ENCODE results near the gene MYL7. TPM values are rescaled to one million over a fixed set of nuclear protein-coding genes. Genes with fewer than 3 reads are reported as not detected.

The MYL7 gene
- total and polyA plus RNA-seq, 2 of the 13 experiments (the other 11 are each of a cell fraction or from before 2014, with no cell fraction given), result 1.8 TPM; not detected in 1

- ChIA-PET CTCF (ENCODE audit: low intra/inter-chr PET ratio, low total read pairs) (no interaction called here), POLR2A (no interaction called here)
- H3K4me3 ChIP-seq (replicated peaks in 1 of 3; ENCODE audit: insufficient read depth in 1 of 3, low read depth in 2 of 3, low read length in 3 of 3), result no peak overlapping the region
- WGBS (ENCODE audit: low lambda C conversion rate), result 54% methylated on average over 13 of the region's 28 CpGs
- BruUV-seq (replicated peaks), result no TSS peak
- H4K20me1 ChIP-seq (ENCODE audit: insufficient read depth, low read length), result no peaks in the 10 kb centered on the region
- in situ Hi-C loops (cut with HindIII; ENCODE audit: extremely low pct_ligation_motif_present, low pct_unique_long_range_greater_than_20kb), result no loop called here
- ATAC-seq (no peak), FAIRE-seq (no peak), DNase-seq (ENCODE audit: low spot score) (no peak)
- H3K9me3 ChIP-seq (ENCODE audit: low read length), result no peaks in the 10 kb centered on the region
- H3K27ac ChIP-seq (ENCODE audit: extremely low read length, insufficient read depth, low read length), result no peak overlapping the region
- H2AFZ ChIP-seq (ENCODE audit: low read length), result no peak overlapping the region
- no peak overlapping the region for H3K9ac ChIP-seq (ENCODE audit: insufficient read depth, low read depth, low read length)
- H3K36me3 ChIP-seq (replicated peaks in 1 of 2; ENCODE audit: control insufficient read depth in 1 of 2, insufficient read depth in 2 of 2, low read length in 2 of 2), result no peaks in the 10 kb centered on the region
- no peaks in the 10 kb centered on the region for H3K79me2 ChIP-seq (ENCODE audit: insufficient read depth, low read length)
- TF ChIP-seq CEBPB (IDR thresholded peaks at IDR 0.05; ENCODE audit: borderline replicate concordance, low read depth, low read length) (peak; percentile 17; the same call in 1 of the 2 replicates), FOXO1 (CRISPR knock-in tag; IDR thresholded peaks at IDR 0.05) (no peak)
- peaks cover 10 to 46% of the 10 kb centered on the region in 2 experiments; a peak in 4 of 5 replicates for H3K27me3 ChIP-seq (ENCODE audit: control insufficient read depth in 1 of 2, insufficient read depth in 2 of 2, low read length in 2 of 2)
- no peak overlapping the region for H3K4me2 ChIP-seq (ENCODE audit: low read depth, low read length)
- intact Hi-C loops (cut with micrococcal nuclease; ENCODE audit: unreplicated experiment), result no loop called here
- H3K4me1 ChIP-seq (ENCODE audit: insufficient read depth, low read length), result peaks cover 30% of the 10 kb centered on the region
These were observed 36.0 kb downstream of the MYL7 start for GRCh38 chr7:44104860-44105771.

DNA sequence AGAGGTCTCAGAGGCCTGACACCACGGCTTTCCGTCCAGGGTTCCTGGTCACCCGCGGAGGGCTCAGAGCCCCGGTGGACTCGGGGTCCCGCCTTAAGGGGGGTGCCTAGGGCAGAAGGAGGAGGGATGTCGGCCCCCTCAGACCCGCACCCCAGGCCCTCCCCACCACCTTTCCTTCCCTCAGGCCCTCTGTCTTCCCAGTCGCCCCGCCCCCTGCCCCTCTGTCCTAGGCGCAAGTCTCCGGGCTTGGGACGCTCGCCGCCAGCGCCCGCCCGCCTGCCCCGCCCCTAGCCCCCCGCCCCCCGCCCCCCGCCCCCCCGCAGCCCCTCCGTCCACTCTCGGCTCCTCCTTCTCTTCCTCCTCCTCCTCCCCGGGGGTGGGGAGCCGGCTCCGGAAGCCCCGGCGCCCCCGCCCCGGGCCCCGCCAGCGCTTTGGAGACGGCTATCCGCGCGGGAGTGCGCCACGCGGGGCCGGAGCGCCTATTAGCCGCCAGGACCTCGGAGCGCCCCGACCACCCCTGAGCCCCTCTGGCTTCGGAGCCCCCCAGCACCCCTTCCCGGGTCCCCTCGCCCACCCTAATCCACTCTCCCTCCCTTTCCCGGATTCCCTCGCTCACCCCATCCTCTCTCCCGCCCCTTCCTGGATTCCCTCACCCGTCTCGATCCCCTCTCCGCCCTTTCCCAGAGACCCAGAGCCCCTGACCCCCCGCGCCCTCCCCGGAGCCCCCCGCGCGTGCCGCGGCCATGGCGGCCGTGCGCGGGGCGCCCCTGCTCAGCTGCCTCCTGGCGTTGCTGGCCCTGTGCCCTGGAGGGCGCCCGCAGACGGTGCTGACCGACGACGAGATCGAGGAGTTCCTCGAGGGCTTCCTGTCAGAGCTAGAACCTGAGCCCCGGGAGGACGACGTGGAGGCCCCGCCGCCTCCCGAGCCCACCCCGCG, 36.9 kb downstream of the MYL7 start, which contains the start of gene AEBP1:
Gene AEBP1 (plus strand): TSS at position 423 of the 937 bp plus-strand sequence. CDS start 321 bp downstream, at position 744.
- CTCF ChIA-PET (ENCODE audit: low intra/inter-chr PET ratio, low total read pairs), result no interaction called here
- intact Hi-C loops (cut with micrococcal nuclease; ENCODE audit: unreplicated experiment), result no loop called here
- Histone ChIP-seq H3K27me3 (ENCODE audit: control insufficient read depth in 1 of 2, insufficient read depth in 2 of 2, low read length in 2 of 2) (peaks cover 10 to 45% of the 10 kb centered on the region in 2 experiments; a peak in 4 of 5 replicates), H4K20me1 (ENCODE audit: insufficient read depth, low read length) (no peaks in the 10 kb centered on the region), H2AFZ (ENCODE audit: low read length) (no peak within 1 kb of the TSS), H3K27ac (ENCODE audit: extremely low read length, insufficient read depth, low read length) (no peak within 1 kb of the TSS), H3K79me2 (ENCODE audit: insufficient read depth, low read length) (no peaks in the 10 kb centered on the region), H3K4me2 (ENCODE audit: low read depth, low read length) (no peak within 1 kb of the TSS), H3K36me3 (replicated peaks in 1 of 2; ENCODE audit: control insufficient read depth in 1 of 2, insufficient read depth in 2 of 2, low read length in 2 of 2) (no peaks in the 10 kb centered on the region), H3K9ac (ENCODE audit: insufficient read depth, low read depth, low read length) (no peak within 1 kb of the TSS), H3K4me1 (ENCODE audit: insufficient read depth, low read length) (peaks cover 39% of the 10 kb centered on the region), H3K9me3 (ENCODE audit: low read length) (no peaks in the 10 kb centered on the region), H3K4me3 (replicated peaks in 1 of 3; ENCODE audit: insufficient read depth in 1 of 3, low read depth in 2 of 3, low read length in 3 of 3) (no peak within 1 kb of the TSS)
- FAIRE-seq, result no peak
- DNase-seq (ENCODE audit: low spot score), result no peak
- no TSS peak for BruUV-seq (replicated peaks)
- in situ Hi-C loops (cut with HindIII; ENCODE audit: extremely low pct_ligation_motif_present, low pct_unique_long_range_greater_than_20kb), result no loop called here
- POLR2A ChIA-PET, result no interaction called here
- no peak for ATAC-seq
- 64% methylated on average over 72 of the region's 87 CpGs for WGBS (ENCODE audit: low lambda C conversion rate)
- TF ChIP-seq HCFC1 (IDR thresholded peaks at IDR 0.05; ENCODE audit: low read depth, low read length) (no peak), RFX3 (CRISPR knock-in tag; IDR thresholded peaks at IDR 0.05) (no peak), PHB2 (IDR thresholded peaks at IDR 0.05; ENCODE audit: partially characterized antibody) (no peak), SETDB1 (CRISPR knock-in tag; IDR thresholded peaks at IDR 0.05; ENCODE audit: borderline replicate concordance) (no peak), KAT7 (CRISPR knock-in tag; IDR thresholded peaks at IDR 0.05; ENCODE audit: borderline replicate concordance) (no peak), ZNF816 (CRISPR knock-in tag; IDR thresholded peaks at IDR 0.05; ENCODE audit: borderline replicate concordance) (no peak), ZSCAN9 (CRISPR knock-in tag; IDR thresholded peaks at IDR 0.05; ENCODE audit: borderline replicate concordance) (no peak), ZNF329 (CRISPR knock-in tag; IDR thresholded peaks at IDR 0.05; ENCODE audit: low read depth) (no peak), GZF1 (CRISPR knock-in tag; IDR thresholded peaks at IDR 0.05) (no peak), KLF11 (CRISPR knock-in tag; IDR thresholded peaks at IDR 0.05) (no peak), NFRKB (IDR thresholded peaks at IDR 0.05) (no peak), RARG (CRISPR knock-in tag; IDR thresholded peaks at IDR 0.05; ENCODE audit: low read depth) (no peak), ZNF567 (CRISPR knock-in tag; IDR thresholded peaks at IDR 0.05; ENCODE audit: borderline replicate concordance) (no peak)
